Measurements from ENCODE around the gene BTD. TPM values are rescaled to one million over a fixed set of nuclear protein-coding genes. Genes with fewer than 3 reads are reported as not detected.

Gene BTD
- total and polyA plus RNA-seq, 2 experiments from 2014 or later = 17.8 to 20.0 TPM

GRCh38 chr3:15690230-15690629 is 88.7 kb downstream of the BTD start:
- H3K4me3 ChIP-seq = no peak overlapping the region
- H4K20me1 ChIP-seq (replicated peaks; ENCODE audit: insufficient read depth) = no peaks in the 10 kb centered on the region
- Mint-ChIP-seq H3K9me3 (no peaks in the 10 kb centered on the region), H3K4me3 (no peak overlapping the region), H3K27me3 (ENCODE audit: insufficient read depth, low read depth, poor library complexity) (no peaks in the 10 kb centered on the region), H3K4me1 (no peaks in the 10 kb centered on the region), H3K27ac (no peak overlapping the region), H3K36me3 (ENCODE audit: low read depth) (peaks cover 29% of the 10 kb centered on the region)
- no peak overlapping the region for H3K4me2 ChIP-seq
- ATAC-seq = no peak
- no peak overlapping the region for H3K27ac ChIP-seq (ENCODE audit: low read depth)
- H3K4me1 ChIP-seq (ENCODE audit: insufficient read depth) = no peaks in the 10 kb centered on the region
- H2AFZ ChIP-seq = no peak overlapping the region
- peaks cover 24% of the 10 kb centered on the region for H3K36me3 ChIP-seq (ENCODE audit: insufficient read depth)
- H3K79me2 ChIP-seq (replicated peaks; ENCODE audit: insufficient read depth) = no peaks in the 10 kb centered on the region
- no peak for DNase-seq (ENCODE audit: low spot score)
- TF ChIP-seq ZNF114 (CRISPR knock-in tag; IDR thresholded peaks at IDR 0.05) = no peak
- H3K27me3 ChIP-seq (ENCODE audit: insufficient read depth) = no peaks in the 10 kb centered on the region
- no peaks in the 10 kb centered on the region for H3K9me2 ChIP-seq (ENCODE audit: insufficient read depth)
- H3F3A ChIP-seq (replicated peaks; ENCODE audit: low read depth) = no peaks in the 10 kb centered on the region

GRCh38 chr3:15690748-15691147 is 89.2 kb downstream of the BTD start:
- H3K4me3 Mint-ChIP-seq = no peak overlapping the region
- H2AFZ ChIP-seq = no peak overlapping the region
- no peaks in the 10 kb centered on the region for H3K27me3 Mint-ChIP-seq (ENCODE audit: insufficient read depth, low read depth, poor library complexity)
- no peak overlapping the region for H3K27ac ChIP-seq (ENCODE audit: low read depth)
- no peak for DNase-seq (ENCODE audit: low spot score)
- no peak for ATAC-seq
- no peaks in the 10 kb centered on the region for H3K9me3 Mint-ChIP-seq
- TF ChIP-seq POLR2AphosphoS5 (IDR thresholded peaks at IDR 0.05; ENCODE audit: low read depth) = no peak
- no peak for TF ChIP-seq CREB1 (CRISPR knock-in tag; IDR thresholded peaks at IDR 0.05; ENCODE audit: low read depth)
- no peak for TF ChIP-seq ZNF331 (CRISPR knock-in tag; IDR thresholded peaks at IDR 0.05; ENCODE audit: low read depth)
- no peak for TF ChIP-seq EZH2phosphoT487 (IDR thresholded peaks at IDR 0.05; ENCODE audit: unreplicated experiment)
- TF ChIP-seq STAT1 (IDR thresholded peaks at IDR 0.05; ENCODE audit: unreplicated experiment) = no peak
- no peak for TF ChIP-seq ZNF114 (CRISPR knock-in tag; IDR thresholded peaks at IDR 0.05)
- no peak for TF ChIP-seq REST (IDR thresholded peaks at IDR 0.05; ENCODE audit: unreplicated experiment)
- TF ChIP-seq CTCF (conservative IDR thresholded peaks at IDR 0.05; ENCODE audit: low read depth in 2 of 2) = no peak
- no peak for TF ChIP-seq ETS1 (IDR thresholded peaks at IDR 0.05)
- no peaks in the 10 kb centered on the region for H3K79me2 ChIP-seq (replicated peaks; ENCODE audit: insufficient read depth)
- H3K4me1 ChIP-seq (ENCODE audit: insufficient read depth) = no peaks in the 10 kb centered on the region
- H3K4me1 Mint-ChIP-seq = no peaks in the 10 kb centered on the region
- no peak overlapping the region for H3K27ac Mint-ChIP-seq
- H3K4me2 ChIP-seq = no peak overlapping the region
- no peak overlapping the region for H3K4me3 ChIP-seq
- no peaks in the 10 kb centered on the region for H3F3A ChIP-seq (replicated peaks; ENCODE audit: low read depth)
- H3K9me2 ChIP-seq (ENCODE audit: insufficient read depth) = no peaks in the 10 kb centered on the region
- H3K36me3 Mint-ChIP-seq (ENCODE audit: low read depth) = peaks cover 29% of the 10 kb centered on the region; the same call in 2 of the 3 replicates
- peaks cover 20% of the 10 kb centered on the region; the same call in 1 of the 2 replicates for H3K36me3 ChIP-seq (ENCODE audit: insufficient read depth)
- H4K20me1 ChIP-seq (replicated peaks; ENCODE audit: insufficient read depth) = no peaks in the 10 kb centered on the region
- H3K27me3 ChIP-seq (ENCODE audit: insufficient read depth) = no peaks in the 10 kb centered on the region
